Astrocyte of the spinal cord (primary cell): ENCODE measurements around the gene PRR14.

ENCODE experiments used
- DNase-seq: peaks from one replicate; pipeline ENCODE4 v3.0.0; 2011; ENCODE audit warnings: low read depth, low spot score
- H3K4me3 ChIP-seq: 2 replicates; pipeline ENCODE4 v1.5.1; 2011; ENCODE audit warnings: low read depth, mild to moderate bottlenecking, low read length, moderate library complexity
- CTCF ChIP-seq: IDR thresholded peaks from 2 replicates; pipeline ENCODE4 v1.5.1; 2012; ENCODE audit warnings: low read depth, mild to moderate bottlenecking, low read length, inconsistent platforms
- in situ Hi-C: cut with HindIII; loops from 2 replicates; pipeline ENCODE4 v1.10.0; 2017; ENCODE audit warnings: low sequenced_read_pairs

PRR14 gene

GRCh38 chr16:30650369-30651123 lies at the start of gene PRR14:
PRR14 (plus strand) TSS chr16:30650960; CDS start chr16:30651646, 686 bp downstream.
- DNase-seq = peak; percentile 100
- H3K4me3 ChIP-seq = peak within 1 kb of the TSS; percentile 73
- peak; percentile 2 for TF ChIP-seq CTCF
- in situ Hi-C loops = no loop called here

- H3K4me3 ChIP-seq = no peak overlapping the region
- in situ Hi-C loops = no loop called here
- no peak for TF ChIP-seq CTCF
- no peak for DNase-seq
Observed at GRCh38 chr16:30601966-30602365, 48.8 kb upstream of the PRR14 start.

DNA sequence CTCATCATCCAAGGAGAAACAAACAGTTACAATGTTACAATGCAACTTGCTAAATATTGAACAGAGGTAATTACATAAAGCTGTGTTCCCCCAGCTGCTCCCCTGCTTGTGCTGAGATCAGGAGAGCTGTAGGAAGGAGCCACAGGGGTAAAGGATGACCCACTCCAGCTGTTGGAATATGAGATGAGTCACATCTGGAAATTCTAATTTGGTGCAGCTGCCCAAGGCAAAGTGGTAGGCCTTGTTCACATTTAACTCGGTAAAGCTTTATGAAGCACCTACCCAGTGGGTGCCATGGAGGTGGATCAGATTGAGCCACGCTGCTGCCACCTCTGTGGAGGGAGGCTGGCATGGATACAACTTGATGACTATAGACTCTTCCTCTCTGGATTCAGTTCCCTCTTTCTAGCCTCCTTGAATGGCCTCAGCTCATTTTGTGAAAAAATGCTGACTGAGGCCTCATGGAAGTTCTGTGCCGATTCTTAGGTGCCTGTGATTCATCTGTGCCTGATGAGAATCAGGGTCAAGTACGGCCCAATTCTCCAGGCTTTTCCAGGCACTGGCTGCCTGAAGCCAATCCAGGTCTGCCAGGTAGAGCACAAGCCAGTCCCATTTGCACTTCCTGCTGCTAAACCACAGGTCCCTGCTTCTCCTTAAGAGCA lies 48.0 kb upstream of the PRR14 start:
- in situ Hi-C loops = no loop called here
- DNase-seq = no peak
- no peak overlapping the region for H3K4me3 ChIP-seq
- TF ChIP-seq CTCF = no peak

- in situ Hi-C loops = no loop called here
- no peak for DNase-seq
- no peak overlapping the region for H3K4me3 ChIP-seq
- TF ChIP-seq CTCF = no peak
Observed at GRCh38 chr16:30603945-30604315, 46.8 kb upstream of the PRR14 start.

GRCh38 chr16:30604316-30604947 lies 46.3 kb upstream of the PRR14 start:
- no peak overlapping the region for H3K4me3 ChIP-seq
- in situ Hi-C loops = no loop called here
- no peak for DNase-seq
- TF ChIP-seq CTCF = no peak

GRCh38 chr16:30605158-30605557 lies 45.6 kb upstream of the PRR14 start:
- in situ Hi-C loops = no loop called here
- no peak overlapping the region for H3K4me3 ChIP-seq
- TF ChIP-seq CTCF = no peak
- no peak for DNase-seq
